HG02970 (cell line): ENCODE results near the gene TBR1.

Experiments
- ATAC-seq: cut with Tn5 transposase; IDR thresholded peaks from one replicate; pipeline ENCODE4 v1.9.1; 2021; ENCODE audit warnings: mild to moderate bottlenecking, moderate library complexity, moderate number of reproducible peaks; ENCODE audit not compliant: unreplicated experiment, low FRiP score

Gene TBR1

DNA sequence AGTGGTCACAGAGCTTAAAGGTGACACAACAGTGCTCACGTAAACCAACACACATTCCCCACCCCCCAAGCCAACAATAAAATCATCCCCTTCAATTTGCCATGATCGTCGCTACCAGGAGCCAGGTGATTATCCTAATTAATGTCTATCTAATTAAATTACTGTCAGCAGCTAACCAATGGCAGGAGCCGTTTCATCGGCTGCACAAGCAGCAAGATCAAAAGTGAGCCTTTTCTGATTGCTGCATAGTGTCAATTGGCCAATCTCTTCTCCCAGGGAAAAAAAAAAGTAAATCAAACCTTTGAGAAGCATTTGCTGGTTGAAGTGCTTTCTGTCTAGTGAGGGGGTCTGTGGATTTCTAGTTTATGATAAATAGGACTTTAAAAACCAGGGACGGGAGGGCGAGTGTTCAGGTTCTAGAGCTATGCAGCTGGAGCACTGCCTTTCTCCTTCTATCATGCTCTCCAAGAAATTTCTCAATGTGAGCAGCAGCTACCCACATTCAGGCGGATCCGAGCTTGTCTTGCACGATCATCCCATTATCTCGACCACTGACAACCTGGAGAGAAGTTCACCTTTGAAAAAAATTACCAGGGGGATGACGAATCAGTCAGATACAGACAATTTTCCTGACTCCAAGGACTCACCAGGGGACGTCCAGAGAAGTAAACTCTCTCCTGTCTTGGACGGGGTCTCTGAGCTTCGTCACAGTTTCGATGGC is at the start of gene TBR1:
TSS of gene TBR1 (plus strand) at position 311 of the 721 bp plus-strand sequence. CDS start at position 425, 114 bp downstream.
- no peak for ATAC-seq

DNA sequence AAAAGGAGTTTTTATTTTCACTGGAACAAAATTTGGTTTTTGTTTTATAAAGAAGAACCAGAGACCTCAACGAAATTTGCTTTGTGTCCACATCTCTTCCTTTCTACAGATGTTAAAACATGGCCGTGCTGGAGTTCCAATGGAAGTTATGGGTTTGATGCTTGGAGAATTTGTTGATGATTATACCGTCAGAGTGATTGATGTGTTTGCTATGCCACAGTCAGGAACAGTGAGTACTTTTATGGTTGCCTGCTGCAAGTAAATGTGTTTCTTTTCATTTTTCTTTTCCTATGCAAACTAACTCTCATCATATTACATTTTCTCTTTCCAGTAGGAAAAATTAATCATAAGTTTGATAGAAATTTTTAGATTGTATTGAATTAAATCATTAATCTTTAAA is 48.4 kb upstream of the TBR1 start:
- ATAC-seq, result no peak

DNA sequence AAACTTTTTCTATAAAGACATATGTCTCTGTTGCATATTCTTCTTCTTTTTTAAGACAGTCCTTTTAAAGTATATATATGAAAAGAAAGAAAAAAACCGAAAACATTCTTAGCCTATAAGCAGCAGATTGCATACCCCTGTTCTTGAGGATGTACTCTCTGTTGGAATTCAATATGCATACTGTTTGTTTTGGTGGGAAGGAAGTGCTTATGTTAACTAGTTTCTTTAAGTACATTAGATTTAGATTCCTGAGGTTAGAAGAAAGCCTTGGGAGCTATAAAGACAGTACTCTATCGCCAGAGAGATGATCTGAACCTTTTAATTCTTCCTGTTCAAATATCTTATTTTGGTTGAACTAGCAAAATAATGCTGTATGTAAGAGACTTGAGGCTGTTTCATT is 46.8 kb upstream of the TBR1 start:
- no peak for ATAC-seq

DNA sequence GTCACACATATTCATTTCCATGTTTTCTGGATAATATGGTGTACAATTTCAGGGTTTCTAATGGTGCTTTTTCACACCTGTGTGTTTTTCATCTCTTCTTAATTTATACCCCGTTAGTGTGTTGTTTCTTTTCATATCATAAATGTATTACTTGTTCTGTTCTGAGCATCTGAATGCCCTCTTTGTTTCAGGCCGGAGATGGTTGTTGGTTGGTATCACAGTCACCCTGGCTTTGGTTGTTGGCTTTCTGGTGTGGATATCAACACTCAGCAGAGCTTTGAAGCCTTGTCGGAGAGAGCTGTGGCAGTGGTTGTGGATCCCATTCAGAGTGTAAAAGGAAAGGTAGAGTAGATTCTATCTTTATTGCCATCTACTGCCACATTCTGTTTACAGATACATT is 45.1 kb upstream of the TBR1 start:
- ATAC-seq, result no peak

DNA sequence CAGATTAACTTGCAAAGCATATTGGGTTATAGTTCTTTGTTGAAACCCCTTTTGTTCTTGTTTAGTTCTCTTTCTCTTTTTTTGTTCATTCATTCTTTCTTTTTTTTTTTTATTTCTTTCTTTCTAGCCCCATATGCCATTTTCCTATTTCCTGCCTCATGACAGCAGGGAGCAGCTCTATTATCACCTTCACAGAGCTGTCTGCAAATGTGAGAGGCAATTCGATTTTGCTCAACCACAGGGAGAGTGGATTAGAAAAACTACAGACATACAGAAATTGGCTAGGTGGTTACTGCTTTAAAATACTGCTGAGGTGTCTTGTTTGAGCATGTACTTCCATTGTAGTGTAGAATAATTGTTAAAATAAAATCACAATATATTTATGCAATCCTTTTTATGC is 44.2 kb upstream of the TBR1 start:
- ATAC-seq, result no peak

DNA sequence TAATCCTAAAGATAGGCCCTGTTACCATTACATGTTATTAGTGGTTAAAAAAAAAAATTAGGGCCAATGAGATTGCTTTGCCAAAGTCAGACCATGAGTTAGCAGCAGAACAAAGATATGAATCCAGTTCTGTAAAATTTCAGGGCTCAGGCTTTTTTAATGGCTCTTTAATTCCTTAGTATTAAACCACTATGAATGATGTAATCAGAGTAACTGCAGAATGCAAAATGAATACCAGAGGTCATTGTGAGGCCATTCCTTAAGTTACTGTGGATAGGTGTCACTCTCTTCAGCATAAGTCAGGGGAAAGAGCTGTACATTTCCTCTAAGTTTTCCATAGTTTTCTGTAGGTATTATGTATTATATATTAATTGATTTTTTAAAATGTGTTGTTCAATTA is 42.2 kb upstream of the TBR1 start:
- no peak for ATAC-seq

DNA sequence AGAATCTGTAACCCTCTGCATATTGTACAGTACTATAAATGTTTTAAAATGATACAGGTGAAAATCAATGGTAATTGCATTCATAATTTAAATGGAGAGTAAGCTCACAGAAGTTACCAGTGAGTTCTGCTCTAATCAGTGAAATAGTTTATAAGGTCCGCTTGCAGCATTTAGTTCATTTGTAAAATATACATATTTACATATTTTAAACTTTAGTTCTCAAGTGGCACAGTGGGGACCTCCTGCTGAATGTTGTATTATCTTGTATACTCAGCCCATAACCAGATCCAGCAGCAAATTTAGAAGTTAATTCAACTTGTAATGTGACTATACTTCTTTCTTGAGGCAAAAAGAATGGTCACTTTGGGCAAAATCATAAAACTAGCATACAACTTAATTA is 41.7 kb upstream of the TBR1 start:
- ATAC-seq, result no peak

DNA sequence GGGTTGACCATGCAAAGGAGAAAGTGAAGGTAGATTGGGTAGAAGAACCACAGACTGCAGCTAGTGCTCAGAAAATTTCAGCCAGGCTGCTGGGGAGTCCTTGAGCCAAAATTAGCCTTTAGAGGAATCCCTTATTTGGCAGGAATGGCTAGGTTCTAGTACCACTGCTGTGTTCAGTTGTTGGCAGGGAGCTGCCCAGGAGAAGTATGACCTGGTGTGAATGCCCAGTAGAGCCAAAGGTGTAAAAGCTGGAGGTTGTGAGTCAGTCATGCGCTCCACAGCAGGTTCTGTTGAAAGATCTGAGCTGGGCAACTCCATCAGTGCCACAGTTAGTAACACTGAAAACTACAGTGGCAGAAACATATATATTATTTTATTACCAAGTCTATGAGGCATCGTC is 36.4 kb upstream of the TBR1 start:
- no peak for ATAC-seq

DNA sequence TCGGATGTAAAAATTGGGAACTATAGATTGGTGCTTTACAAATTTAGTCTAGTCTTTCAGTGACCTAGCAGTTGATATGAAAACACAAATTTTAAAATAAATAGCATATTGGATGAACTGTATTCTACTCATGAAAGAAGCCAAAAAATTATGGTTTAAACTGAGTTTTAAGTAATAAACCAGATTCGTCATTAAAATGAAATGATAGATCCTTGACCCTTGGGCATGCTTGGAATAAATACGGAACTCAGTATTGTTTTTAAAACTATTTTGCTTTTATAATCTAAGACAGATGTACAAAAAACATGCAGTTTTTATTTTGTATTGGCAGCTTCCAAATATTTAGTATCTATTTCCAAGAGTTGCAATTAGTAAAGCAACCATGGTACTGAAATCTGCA is 34.6 kb upstream of the TBR1 start:
- ATAC-seq, result no peak

DNA sequence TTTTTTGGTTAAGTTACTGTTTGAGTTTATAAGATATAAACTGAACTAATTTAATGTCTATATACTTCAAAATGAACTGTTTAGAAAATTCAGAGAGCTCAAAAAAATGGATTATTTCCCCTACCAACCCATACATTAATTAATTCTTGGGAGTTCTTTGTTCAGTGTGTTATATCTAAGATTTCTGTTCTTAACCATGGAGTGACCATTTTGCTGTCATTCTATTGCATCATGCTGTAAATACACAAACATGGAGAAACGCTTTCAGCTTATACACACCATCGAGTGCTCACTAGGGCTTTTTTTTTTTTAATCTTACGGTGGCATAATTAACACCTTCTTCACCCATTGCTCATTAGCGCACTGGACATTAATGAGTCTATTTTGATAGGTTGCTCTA is 33.4 kb upstream of the TBR1 start:
- no peak for ATAC-seq

DNA sequence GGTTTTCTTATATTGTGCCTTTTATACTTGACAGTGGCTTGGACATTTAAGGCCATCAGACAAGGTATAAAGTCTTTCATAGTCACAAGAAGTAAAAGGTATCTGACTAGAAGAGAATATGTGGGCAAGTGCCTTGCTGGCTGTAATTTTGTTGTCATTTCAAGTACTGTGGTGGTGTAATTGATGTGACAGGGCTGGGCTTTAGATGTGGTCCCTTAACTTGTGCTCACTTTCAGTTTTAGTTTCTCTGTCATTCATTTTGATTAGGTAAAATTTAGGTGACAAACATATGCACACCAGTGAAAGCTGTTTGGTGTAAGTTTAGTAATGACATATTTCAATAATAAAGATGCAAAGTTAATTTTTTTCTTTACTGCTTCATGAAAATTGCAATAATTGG is 31.2 kb upstream of the TBR1 start:
- ATAC-seq, result peak; percentile 66

DNA sequence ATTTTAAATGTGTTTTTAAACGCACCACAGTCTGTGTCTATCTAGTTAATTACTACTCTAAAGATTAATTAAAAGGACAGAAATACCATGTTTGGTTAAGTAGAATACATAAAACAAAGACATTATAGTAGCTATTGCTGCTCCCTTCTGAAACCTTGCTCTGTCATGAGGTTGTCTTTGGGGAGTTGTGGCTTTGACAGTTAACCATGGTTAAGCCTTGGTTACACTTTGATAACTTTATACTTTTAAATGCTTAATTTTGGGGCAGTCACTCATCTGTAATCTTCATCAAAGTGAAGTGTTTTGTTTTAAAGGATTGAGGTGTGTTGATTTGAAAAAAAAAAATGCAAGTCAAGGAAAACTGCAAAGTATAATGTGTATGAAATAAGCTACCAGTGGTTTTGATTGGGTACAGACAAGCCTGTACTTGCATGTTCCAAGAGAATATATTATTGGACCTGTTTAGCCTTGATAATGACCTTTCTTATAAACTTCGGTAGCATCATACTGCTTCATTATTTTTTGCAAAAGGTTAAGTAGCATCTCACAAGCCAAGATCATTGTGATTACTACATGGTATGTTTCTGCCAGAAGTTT is 29.8 kb upstream of the TBR1 start:
- no peak for ATAC-seq

DNA sequence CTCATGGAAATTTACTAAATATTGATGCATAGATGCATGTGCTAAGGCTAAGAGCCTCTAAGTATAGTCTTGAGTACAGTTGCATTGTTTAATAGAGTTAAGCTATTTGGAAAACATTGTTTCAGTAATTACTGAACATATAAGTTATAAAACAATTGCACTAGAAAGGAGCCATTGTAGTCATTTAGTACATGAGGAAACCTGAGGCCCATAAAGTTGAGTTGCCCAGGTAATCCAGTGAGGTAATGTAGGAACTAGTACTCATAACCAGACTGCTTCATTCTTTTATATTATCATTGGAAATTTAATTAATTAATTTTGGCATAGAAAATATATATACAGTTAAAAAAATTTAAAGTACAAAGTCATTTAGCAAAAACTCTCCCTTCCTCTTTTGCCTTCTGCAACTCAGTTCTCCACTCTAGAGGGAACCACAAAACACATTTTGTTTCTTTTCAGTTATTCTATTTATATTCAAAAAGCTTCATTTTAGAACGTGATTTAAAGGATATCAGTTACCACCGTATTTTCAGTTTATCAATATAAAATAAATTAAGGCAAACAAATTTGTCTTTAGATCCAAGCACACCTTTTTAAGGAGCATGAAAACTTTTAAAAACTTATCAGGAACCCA is 27.8 kb upstream of the TBR1 start:
- ATAC-seq, result no peak

DNA sequence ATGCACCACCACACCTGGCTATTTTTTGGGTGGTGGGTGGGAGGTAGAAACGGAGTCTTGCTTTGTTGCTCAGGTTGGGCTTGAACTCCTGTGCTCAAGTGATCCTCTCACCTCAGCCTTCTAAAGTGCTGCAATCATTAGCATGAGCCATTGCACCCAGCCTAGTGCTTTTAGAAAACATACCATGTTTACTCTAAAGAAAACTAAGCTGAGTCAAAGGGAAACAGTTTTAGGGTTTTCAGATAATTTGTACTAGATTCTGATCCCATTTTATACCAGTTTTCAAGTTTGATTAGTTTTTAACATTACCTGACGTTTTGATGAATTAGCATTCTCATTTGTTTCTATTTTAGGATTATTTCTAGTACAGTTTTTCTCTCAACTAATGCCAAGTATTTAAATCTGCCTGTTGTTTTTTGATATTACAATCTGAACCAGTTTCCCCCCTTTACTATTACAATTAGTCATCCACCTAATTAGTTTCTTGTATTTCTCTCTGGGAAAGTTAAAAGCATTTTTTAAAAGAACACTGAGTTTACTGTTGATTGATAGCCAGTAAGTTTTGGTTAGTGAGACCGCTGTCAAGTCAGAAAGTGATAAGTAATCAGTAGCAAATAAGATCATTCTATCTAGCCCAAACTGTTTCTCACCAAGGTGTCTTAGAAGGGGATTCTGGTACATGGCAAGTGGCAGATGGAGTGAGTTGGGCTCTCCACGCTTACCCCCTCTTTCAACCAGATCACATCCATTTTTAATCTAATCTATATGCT is 24.2 kb upstream of the TBR1 start:
- ATAC-seq, result no peak

DNA sequence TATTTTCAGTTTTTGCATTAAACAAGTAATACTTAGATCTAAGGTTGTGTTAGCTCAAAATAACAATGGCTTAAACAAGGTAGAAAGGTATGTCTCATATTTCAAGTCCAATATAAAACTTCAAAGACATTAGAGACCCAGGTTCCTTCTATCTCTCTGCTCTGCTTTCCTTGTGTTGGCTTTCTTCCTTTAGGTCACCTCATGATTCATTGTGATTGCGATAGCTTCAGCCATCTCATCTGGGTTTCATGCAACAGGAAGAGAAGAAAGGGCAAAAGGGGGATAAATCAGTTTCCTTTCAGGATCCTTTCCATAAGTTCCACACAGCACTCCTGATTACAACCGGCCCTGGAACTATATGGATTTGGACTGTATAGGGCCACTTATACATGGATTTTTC is 16.0 kb upstream of the TBR1 start:
- no peak for ATAC-seq

DNA sequence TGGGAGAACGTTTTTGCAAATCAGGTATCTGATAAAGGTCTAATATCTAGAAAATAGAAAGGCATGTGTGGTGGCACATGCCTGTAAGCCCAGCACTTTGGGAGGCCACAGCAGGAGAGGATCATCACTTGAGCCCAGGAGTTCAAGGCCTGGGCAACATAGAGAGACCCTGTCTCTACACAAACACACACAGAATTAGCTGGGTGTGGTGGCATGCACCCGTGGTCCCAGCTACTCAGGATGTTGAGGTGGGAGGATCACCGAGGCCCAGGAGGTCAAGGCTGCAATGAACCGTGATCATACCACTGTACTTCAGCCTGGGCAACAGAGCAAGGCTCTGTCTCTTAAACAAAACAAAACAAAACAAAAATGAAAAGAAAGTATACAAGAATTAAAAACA is 13.8 kb upstream of the TBR1 start:
- ATAC-seq, result no peak

DNA sequence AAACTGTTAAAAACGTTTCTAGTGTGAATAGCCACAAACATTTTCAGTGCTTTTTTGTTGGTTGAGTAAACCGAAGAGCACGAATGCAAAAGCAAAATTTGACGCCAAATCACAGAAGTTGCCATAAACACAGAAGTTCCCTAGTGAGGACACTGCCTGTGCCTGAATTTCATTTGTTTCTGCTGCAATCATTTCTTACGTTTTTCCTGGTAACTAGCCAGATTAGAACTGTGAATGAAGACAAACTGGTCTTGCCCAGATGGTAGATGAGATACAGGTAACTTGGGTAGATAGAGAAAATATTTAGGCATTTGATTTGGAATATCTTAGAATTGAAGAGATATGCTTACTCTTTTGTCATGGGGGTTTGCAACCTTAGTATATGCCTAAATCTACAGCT is 9.8 kb upstream of the TBR1 start:
- ATAC-seq, result no peak

DNA sequence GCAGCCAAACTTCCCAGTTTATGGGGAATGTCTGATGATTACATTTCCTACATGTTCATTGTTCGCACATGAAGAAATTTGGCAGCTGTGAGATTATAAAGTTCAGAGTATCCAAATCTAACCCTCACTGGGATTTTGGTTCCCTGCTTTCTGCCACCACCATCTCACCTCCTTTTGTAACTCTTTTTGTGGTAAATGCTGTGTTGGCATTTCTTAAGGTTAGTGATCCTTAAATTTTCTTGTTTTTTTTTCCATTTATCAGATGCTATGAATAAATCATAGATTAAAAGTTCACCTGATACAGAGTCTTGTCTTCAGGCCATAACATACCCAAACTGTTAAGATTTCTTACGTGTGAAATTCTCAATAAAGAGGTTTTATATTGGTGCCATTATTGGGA is 8.5 kb upstream of the TBR1 start:
- no peak for ATAC-seq

DNA sequence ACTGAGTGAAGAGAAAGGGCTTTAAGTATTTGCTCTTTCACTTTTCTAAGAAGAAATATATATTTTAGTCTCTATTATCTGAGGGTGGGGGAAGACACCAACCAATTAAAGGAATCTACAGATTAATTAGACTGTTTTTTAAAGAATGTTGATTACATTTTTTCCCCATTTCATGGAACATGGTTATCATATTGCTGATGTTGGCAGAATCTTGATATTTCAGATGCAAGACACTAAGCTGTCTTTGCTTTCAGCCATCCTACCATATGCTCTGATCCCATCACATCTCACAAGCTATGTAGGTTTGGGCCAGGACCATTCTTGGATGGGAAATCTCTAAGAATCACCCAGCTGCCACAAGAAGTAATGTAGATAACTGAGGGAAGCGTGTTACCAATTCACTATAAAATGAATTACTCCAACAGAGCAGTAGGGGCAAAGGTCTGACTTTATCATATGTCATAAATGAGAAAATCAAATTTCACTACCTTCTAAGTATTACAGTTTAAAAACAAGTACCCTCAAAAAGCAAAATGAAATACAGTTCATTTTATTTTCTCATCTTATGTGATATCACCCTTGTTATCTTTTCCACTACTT is 6.7 kb upstream of the TBR1 start:
- no peak for ATAC-seq

DNA sequence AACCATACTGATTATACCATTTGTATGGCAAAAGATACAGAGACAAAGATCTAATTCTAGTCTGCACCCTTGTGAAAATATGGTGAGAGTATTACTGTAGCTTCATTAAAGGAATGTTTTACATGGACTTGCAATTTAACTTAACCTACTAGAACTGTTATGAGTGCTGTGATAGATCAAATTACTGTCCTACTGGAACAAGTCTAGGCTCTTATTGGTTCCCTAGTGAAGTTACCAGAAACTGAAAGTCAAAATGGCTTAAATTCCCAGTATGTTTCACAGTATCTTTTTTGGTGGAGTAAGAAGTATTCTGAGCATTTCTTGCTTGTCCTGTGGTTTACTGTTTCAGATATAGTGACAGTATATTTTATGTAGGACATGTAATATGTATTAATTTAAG is 3.8 kb upstream of the TBR1 start:
- no peak for ATAC-seq
